Anterior cingulate cortex (tissue), 58 donors: ENCODE results near the gene ACTR6.
"Not testable (repeated sequence)": the region's sequence is repeated elsewhere in the genome, so short reads cannot be mapped to it uniquely, and the experiment has no call there.

Experiments
- DNase-seq, 58 donors: peaks; one replicate each; lab custom pipeline; 2025; lab: John Stamatoyannopoulos, UW

Gene ACTR6

GRCh38 chr12:100200463-100201181 is at the start of gene ACTR6:
TSS of gene ACTR6 (plus strand) at chr12:100200815. CDS start at chr12:100200852, 37 bp downstream.
- peak; percentile 22 to 95 (median 86) for DNase-seq

GRCh38 chr12:100151769-100152168 is 48.8 kb upstream of the ACTR6 start:
- no peak for DNase-seq

GRCh38 chr12:100153131-100153530 is 47.5 kb upstream of the ACTR6 start:
- no peak for DNase-seq

- DNase-seq = peak in 24 of 58 donors; percentile 1 to 45 (median 12)
These were observed 46.0 kb upstream of the ACTR6 start for GRCh38 chr12:100154474-100155247.

GRCh38 chr12:100156731-100157426 is 43.7 kb upstream of the ACTR6 start:
- no peak for DNase-seq

- DNase-seq = no peak
These were observed 43.2 kb upstream of the ACTR6 start for GRCh38 chr12:100157427-100157821.

- no peak for DNase-seq
These were observed 42.1 kb upstream of the ACTR6 start for GRCh38 chr12:100158535-100158934.

- no peak for DNase-seq
These were observed 41.1 kb upstream of the ACTR6 start for GRCh38 chr12:100159391-100160104.

GRCh38 chr12:100163416-100164152 is 37.0 kb upstream of the ACTR6 start:
- DNase-seq = peak in 53 of 58 donors; percentile 14 to 83 (median 57)

- DNase-seq = peak in 1 of 58 donors; percentile 15
These were observed 36.4 kb upstream of the ACTR6 start for GRCh38 chr12:100164153-100164704.

GRCh38 chr12:100165356-100165755 is 35.3 kb upstream of the ACTR6 start:
- no peak for DNase-seq

- no peak for DNase-seq
These were observed 34.4 kb upstream of the ACTR6 start for GRCh38 chr12:100166232-100166631.

- DNase-seq = no peak
These were observed 32.1 kb upstream of the ACTR6 start for GRCh38 chr12:100168562-100168961.

GRCh38 chr12:100169345-100169744 is 31.3 kb upstream of the ACTR6 start:
- no peak for DNase-seq

- peak in 22 of 58 donors; percentile 3 to 49 (median 24) for DNase-seq
These were observed 30.2 kb upstream of the ACTR6 start for GRCh38 chr12:100170313-100170858.

GRCh38 chr12:100171248-100171647 is 29.4 kb upstream of the ACTR6 start:
- DNase-seq = no peak

- DNase-seq = no peak
These were observed 27.5 kb upstream of the ACTR6 start for GRCh38 chr12:100173111-100173510.

- no peak for DNase-seq
These were observed 26.1 kb upstream of the ACTR6 start for GRCh38 chr12:100174495-100174894.

- DNase-seq = not testable (repeated sequence)
These were observed 24.1 kb upstream of the ACTR6 start for GRCh38 chr12:100176493-100176892.
